Measurements from ENCODE around the gene CENPB.
A peak's percentile ranks its signal among the peaks of the same experiment; 100 is the strongest.

DNA sequence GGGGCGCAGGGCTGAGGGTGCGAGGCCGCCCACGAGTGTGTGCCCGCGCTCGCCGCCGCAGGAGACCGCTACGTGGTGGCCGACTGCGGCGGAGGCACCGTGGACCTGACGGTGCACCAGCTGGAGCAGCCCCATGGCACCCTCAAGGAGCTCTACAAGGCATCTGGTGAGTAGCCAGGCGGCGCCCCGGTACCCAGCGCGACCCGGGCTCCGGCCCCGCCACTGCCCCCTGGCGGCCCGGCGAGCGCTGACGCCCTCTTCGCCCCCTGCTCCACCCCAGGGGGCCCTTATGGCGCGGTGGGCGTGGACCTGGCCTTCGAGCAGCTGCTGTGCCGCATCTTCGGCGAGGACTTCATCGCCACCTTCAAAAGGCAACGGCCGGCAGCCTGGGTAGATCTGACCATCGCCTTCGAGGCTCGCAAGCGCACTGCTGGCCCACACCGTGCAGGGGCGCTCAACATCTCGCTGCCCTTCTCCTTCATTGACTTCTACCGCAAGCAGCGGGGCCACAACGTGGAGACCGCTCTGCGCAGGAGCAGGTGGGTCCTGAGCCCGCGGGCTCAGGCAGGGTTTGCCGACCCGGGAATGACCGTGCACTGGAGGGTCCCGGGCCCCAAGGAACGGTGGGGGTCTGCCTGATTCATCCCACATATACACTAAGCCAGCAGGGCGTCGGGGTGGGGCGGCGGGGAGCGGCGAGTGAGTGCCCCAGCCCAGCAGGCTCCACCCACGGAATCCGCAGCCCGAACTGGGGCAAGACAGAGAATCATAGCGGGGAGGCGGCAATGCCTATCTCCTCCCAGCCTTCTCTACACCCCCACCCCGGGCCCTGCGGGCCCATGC, 36.6 kb downstream of the CENPB start:
- TF ChIP-seq, protein P1, sequence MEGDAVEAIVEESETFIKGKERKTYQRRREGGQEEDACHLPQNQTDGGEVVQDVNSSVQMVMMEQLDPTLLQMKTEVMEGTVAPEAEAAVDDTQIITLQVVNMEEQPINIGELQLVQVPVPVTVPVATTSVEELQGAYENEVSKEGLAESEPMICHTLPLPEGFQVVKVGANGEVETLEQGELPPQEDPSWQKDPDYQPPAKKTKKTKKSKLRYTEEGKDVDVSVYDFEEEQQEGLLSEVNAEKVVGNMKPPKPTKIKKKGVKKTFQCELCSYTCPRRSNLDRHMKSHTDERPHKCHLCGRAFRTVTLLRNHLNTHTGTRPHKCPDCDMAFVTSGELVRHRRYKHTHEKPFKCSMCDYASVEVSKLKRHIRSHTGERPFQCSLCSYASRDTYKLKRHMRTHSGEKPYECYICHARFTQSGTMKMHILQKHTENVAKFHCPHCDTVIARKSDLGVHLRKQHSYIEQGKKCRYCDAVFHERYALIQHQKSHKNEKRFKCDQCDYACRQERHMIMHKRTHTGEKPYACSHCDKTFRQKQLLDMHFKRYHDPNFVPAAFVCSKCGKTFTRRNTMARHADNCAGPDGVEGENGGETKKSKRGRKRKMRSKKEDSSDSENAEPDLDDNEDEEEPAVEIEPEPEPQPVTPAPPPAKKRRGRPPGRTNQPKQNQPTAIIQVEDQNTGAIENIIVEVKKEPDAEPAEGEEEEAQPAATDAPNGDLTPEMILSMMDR (IDR thresholded peaks at IDR 0.05) = peak; percentile 30 to 75 (median 59)
- no peak for TF ChIP-seq POLR2A (IDR thresholded peaks at IDR 0.05)

Data from esophagus squamous epithelium (tissue), 4 donors.